HG03045 (cell line): ENCODE data around the gene PTPN2.

Source experiments
- ATAC-seq: cut with Tn5 transposase; IDR thresholded peaks from one replicate; pipeline ENCODE4 v1.9.1; 2021; ENCODE audit warnings: mild to moderate bottlenecking, moderate library complexity; ENCODE audit not compliant: unreplicated experiment

The PTPN2 gene

DNA sequence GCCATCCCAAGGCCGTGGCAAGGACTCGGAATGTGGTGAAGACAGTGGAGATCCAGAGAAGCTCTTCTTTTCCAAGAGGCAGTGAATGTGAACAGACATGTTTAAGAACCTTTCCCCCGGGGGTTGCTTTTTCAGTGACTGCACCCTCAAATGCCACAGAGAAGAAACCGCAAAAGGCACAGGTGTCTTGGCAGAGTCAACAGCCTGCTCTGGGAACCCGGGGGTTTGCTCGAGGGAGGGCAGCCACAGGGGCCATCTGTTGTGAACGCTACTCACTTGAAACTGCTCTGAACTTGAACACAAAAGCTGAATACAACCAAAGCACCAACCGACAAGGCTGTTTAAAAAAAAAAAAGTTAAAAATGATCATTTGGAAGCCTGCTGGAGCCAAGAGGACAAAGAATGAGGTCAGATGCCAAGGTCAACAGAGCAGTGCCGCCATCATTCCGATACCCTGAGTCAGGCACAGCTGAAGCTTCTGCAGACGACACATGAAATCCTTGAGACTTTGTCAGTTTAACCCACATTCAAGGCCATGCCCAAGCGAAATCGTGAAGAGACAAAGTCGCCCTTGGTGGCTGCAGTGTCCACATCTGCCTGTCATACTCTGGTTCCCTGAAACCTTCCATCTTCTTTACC lies 133.8 kb downstream of the PTPN2 start:
- ATAC-seq: no peak

DNA sequence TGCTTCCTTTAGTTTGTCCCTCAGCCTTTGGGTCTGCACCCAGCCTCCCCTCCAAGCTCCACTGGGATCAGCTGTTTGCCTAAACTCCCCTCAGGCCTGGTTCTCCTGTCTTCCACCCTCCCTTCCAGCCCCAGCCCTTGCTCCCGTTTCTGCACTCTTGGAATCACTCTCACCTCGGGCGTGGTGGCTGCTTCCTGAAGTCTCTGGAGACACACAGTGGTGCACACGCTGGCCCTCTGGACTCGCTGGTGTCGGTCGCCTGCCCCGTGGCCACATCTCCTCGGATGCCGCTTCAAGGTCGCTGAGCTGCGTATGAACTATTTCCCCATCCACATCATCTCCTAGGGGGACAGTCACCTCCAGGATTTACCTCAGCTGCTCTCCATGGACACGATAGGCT lies 134.9 kb downstream of the PTPN2 start:
- ATAC-seq: no peak

DNA sequence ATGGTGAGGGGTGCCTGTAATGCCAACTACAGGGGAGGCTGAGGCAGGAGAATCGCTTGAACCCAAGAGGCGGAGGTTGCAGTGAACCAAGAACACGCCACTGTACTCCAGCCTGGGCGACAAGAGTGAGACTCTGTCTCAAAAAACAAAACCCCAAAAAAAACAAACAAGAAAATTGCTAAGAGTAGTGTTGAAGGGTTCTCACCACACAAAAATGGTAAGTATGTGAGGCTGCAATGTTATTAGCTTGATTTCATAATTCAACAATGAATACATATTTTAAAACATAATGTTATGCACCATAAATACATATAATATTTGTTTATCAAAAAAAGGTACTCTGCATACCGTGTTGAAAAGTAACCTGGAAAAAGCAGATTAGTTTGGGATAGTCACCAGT lies 135.4 kb downstream of the PTPN2 start:
- ATAC-seq: no peak

DNA sequence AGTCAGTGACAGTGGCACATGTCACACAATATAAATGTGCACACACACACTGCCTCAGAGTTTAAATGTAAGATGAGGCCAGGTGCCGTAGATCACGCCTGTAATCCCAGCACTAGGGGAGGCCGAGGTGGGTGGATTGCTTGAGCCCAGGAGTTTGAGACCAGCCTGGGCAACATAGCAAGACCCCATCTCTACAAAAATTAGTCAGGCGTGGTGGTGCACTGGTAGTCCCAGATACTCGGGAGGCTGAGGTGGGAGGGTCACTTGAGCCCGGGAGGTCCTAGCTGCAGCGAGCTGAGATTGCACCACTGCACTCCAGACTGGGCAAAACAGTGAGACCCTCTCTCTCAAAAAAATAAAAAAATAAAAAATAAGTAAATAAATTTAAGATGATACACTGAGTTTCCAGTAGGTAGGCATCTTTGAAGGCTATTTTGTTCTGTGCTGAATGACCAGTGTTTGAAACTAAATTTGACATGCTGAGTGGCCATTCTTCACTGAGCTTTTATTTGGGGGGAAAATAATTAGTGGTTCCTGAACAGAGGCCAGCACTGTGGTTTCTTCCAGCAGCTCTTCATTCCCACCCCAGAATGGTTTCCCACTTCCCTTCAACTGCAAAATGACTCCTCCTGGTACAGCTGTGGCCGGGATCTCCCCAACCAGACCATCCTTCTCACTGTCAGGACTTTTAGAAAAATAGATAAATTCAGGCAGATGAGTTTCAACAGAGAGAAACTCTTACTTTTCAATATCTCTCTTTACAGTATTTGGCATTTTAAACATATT lies 136.3 kb downstream of the PTPN2 start:
- ATAC-seq: no peak

DNA sequence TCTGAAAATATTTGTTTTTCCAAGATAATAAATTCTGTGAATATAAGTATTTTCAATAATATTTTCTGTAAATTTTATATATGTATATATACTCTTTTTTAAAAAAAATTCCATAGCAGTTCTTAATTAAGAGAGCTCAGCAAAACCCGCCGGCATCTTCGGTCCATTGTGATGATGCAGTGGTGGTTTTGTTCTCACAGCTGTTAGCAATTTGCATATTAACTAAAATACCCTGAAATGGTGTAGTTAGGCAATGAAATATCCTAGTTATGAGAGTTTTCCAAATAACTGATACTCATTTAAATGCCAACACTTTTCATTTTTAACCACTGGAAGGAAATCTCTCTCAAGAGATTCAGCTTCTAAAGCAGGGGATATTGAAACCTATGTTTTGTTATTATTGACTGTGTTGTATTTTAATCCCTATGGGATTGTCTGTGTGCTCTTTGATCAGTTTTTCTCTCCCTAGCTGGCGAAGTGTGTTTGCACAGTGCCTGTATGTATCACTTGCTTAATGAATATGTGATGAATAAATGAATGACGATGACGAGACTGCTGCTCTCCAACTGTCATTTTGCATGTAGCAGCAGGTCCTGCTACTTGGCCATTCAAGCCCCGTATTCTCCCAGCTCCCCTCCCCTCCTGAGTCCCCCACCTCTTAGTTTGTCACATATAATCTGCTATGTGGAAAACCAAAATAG lies 138.8 kb downstream of the PTPN2 start:
- ATAC-seq: no peak

DNA sequence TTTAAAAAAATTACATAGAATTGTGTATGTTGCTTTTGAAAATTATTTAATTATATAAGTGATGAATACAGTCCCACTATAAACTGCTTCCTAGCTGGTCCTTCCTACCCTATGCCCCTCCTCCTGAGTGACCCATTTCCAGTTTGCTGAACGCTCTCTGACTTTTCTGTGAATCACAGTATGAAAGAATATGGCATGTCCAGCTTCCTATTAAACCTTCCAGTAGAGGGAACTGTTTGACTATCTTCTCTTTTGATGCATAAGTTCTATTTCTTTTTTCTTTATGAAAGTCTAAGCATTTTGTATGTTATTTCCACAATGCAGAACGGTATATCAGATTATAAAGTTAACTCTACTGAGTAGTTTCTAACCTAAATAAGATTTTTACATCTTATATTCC lies 139.9 kb downstream of the PTPN2 start:
- ATAC-seq: no peak

DNA sequence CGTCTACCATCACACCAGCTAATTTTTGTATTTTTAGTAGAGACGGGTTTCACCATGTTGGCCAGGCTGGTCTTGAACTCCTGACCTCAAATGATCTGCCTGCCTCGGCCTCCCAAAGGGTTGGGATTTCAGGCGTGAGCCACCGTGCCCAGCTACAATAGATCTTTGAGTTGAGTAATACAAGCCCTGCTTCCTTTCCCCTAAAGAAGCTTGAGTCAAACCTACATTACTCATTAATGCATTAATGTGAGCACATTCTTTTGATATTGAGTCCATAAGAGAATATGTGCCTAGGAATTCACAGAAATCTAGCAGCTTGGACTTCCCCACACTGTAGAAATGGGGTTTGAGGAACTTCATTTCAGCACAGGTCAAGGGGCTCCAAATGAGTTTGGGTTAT lies 141.6 kb downstream of the PTPN2 start:
- ATAC-seq: no peak
